GM19463 (cell line): ENCODE data around the gene IDS.

ENCODE experiments used
- ATAC-seq: cut with Tn5 transposase; IDR thresholded peaks from one replicate; pipeline ENCODE4 v1.9.1; 2021; ENCODE audit warnings: mild to moderate bottlenecking, moderate library complexity; ENCODE audit not compliant: unreplicated experiment

Gene IDS

DNA sequence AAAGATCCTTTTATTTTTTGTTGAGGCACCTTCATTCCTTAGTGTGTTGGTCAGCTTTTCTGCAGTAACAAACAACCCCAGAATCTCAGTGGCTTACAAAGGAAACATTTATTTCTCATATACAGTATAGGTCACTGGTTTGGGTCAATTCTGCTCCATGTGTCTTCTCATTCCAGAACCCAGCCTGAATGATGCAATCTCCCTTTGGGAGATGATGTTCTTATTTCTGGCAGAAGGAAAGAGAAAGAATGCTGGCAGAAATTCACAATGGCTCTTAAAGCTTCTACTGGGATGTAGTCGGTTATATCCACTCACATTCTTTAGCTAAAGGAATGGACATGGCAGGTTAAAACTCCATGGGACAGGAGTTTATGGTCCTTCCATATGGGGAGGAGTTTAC, 42.3 kb downstream of the IDS start:
- no peak for ATAC-seq

GRCh38 chrX:149461746-149462145, 43.4 kb downstream of the IDS start:
- ATAC-seq: no peak

DNA sequence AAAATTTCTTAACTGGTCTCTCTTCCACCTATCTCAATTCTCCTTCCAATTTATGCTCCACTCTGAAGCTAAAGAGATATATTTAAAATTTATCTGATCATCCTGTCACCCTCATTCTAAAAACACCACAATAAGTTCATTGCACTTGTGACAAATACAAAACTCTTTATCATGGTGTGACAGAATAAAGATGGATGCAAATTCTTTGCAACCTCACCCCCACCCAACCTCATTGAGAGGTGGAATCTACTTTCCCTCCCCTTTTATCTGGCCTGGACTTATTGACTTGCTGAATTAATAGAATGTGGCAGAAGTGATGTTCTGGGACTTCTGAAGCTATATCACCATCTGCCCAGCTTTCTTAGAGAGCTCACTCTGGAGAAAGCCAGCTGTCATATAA, 46.5 kb downstream of the IDS start:
- no peak for ATAC-seq

DNA sequence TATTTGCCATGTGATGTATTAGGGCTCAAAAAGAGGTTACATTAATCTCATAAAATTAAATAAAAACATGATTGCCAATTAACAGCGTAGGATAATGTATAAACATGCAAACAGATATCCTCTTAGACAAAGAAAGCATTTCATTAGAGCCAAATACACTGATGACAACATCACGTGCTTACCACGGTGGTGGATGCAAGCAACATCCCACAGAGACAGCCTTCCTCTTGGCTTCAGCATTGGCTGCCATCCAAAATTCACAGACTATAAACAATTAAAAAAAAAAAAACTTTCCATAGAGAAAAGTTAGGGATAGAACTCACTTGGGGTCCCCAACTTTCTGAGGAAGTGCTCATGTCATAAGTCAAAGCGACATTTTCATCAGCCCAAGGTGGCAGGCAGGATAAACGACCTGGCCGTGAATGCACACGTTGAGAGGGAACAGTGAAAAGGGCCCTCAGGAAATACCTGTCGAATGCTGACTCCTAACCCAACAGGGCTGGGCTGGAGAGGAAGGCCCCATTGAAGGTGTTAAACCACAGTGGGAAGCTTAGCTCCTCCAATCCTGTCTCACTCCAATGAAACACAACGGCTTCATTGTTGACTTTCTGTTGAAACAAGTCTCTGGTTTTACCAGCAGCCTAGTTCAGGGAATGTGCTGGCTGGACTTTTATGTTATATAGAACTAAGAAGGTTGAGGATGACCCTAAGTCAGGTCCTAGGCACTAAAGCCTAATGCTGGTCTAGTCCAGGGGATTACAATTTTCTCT, 48.4 kb downstream of the IDS start:
- ATAC-seq: no peak

DNA sequence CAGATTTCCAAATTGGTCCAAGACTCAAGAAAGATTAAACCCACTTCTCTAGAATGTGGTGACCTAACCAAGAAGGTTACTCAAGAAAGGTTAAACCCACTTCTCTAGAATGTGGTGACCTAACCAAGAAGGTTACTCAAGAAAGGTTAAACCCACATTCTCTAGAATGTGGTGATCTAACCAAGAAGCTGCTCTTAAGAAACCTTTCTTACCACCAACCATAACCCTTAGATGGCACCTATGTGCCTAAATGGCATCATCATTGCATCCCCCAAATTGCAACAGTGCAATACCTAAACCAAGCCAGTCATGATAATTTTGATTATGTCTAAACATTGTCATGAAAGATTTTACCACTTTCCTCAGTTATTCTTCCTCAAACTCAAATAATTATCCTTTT, 49.2 kb downstream of the IDS start:
- no peak for ATAC-seq

- ATAC-seq: no peak
Measured at GRCh38 chrX:149453906-149454822, 50.9 kb downstream of the IDS start.

- no peak for ATAC-seq
Measured at GRCh38 chrX:149453030-149453429, 52.1 kb downstream of the IDS start.

GRCh38 chrX:149433451-149433850, 71.7 kb downstream of the IDS start:
- no peak for ATAC-seq

DNA sequence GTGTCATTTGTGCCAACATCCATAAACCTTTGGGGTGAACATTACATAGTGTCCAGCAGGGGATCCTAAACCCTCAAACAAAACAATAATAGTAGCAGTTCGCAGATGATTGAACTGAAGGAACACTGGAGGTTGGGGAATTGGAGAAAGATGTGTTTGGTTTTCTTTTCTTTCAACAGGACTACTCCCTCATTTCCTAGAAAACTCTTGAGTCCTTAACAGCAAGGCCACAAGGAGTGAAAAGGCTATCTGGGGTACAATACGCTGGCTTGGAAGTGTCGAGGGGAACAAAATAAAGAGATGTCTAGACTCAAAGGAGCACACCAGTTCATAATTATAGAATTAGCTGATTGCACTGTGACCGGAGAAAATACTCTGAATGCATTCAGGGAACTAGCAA, 72.1 kb downstream of the IDS start:
- ATAC-seq: no peak
